Effector CD4-positive, alpha-beta T cell (primary cell): Measurements from ENCODE around the gene CCDC85C.

Source experiments
- DNase-seq: peaks from one replicate; pipeline ENCODE4 v3.0.0-alpha.2; 2020

CCDC85C gene

DNA sequence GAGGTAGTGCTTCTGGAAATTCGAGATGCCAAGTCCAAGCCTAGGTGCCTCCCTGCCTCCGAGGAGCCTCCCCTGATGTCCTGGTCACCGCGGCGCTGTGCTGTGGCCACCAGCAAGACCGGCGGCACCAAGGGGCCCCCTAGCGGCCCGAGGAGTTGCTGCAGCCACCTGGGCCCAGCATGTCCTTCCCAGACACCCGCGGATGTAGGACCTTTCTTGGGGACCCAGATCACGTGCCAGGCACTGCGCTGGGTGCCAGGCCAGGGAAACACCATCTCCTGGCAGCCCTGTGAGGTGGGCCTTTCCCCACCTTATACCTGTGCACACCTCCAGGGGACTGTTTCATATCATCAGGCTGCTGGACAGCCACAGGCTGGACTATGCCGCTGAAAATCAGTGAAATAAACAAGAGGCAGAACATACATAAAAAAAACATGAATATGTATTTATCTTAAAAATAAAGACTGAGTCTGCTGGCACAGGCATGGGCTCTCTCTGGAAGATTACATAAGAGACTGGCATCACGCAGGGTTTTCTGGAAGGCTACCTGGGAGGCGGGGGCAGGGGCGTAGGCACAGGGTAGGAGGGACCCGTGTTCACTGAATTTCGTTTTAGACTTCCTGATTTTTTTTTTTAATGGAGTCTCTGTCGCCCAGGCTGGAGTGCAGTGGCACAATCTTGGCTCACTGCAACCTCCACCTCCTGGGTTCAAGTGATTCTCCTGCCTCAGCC, 25.0 kb upstream of the CCDC85C start:
- peak; percentile 36 for DNase-seq

DNA sequence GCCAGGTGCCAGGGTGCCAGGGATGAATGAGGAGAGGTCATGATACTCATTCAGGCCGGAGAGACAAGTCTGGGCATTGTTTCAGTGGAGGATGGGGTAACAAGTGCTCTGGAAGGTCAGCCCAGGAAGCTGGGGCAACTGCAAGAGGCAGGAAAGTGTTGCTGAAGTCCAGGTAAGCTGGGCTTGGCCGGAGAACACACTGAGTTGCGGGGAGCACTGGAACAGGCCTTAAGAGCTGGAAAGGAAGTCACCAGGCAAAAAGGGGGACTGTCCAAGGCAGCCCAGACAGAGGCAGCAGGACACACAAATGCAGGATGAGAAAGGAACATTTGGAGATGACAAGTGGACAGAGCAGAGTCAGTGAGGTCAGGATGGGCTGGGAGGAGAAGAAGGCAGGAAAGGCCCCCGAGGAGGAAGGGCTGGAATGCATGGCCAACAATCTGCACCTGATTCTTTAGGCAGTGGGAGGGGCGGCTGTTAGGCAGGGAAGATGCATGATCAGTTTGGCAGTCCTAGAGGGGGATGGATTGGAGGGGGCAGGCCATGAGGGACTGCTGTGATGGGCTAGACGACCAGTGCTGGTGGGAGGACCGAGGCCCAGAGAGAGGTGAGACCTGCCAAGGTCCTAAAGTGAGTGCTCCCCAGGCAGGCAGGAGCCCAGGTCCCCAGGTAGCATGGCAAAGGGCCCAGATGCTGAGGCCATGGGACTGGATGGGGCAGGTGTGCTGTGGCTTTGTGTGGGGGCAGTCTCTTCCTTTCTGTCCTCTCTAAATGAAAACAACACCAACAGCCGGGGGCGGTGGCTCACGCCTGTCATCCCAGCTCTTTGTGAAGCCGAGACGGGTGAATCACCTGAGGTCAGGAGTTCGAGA, 23.7 kb upstream of the CCDC85C start:
- no peak for DNase-seq

DNA sequence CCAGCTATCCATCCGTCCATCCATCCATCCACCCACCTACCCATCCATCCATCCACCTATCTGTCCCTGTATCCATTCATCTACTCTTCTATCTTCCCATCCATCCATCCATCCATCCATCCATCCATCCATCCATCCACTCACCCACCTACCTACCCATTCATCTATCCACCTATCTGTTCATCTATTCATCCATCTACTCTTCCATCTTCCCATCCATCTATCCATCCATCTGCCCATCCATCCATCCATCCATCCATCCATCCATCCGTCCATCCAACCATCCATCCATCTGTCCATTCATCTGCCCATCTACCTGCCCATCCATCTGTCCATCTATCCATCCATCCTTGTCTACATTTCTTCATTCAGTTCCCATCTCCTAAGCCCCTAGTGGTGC, 23.1 kb upstream of the CCDC85C start:
- no peak for DNase-seq

DNA sequence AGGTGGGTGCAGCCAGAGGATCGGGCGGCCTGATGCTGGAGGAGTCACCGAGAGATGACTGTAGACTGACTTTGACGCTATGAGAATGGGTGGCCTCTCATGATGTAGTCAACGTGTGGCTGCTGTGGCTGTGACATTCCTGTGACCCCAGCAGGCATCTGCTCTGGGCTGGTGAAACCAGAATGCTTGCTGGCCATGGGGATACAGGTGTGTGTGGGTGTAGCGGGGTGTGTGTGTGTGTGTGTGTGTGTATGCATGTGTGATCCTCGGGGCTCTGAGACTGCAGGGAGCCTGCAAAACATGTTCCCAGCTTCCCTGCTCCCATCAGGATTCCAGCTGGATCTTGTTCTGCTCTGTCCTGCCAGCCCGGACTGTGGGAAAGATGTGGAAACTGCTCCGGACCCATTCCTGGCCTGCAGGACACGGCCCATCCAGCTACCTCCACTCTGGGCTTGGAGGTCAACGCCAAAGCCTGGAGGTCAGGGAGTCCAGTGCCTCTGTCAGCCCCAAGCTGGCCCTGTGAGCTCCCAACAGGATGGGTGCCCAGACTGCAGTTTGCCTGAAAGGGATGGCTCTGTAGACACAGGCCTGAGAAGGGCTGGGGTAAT, 22.1 kb upstream of the CCDC85C start:
- no peak for DNase-seq

DNA sequence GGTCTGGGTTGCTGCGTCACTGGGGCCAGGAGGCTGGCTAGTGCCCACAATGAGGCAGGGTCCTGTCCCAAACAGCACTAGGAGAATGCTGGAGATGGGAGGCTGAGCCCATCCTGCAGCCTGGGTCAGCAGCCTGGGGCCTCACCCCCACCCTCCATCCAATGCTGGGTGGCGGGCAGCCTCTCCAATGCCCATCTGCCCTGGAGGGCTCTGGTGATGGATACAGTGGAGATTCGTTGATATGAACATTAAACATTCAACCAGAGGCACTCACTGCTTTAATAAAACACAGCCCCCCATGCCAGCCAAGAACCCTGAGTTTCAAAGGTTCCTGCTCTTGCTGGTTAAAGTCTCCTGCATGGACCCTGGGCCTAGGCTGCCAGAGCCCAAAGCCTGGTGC, 21.5 kb upstream of the CCDC85C start:
- no peak for DNase-seq

DNA sequence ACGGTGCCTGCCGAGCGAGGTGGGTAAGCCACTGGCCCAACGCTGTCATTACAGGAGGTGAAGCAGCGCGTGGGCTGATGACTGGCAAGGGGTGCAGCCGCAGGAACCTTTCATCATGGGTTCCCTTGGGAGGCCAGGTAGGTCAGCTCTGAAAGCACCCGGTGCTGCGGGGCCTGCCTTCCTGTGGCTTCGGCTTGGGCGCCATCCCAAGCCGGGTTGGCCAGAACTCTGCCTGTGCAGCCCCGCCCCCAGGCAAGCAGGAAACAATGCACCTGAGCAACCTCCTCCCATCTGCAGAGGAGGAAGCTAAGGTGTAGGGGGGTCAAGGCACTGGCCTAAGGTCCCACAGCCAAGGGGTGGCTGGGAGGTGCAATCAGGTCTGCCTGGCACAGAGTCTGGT, 21.0 kb upstream of the CCDC85C start:
- no peak for DNase-seq

DNA sequence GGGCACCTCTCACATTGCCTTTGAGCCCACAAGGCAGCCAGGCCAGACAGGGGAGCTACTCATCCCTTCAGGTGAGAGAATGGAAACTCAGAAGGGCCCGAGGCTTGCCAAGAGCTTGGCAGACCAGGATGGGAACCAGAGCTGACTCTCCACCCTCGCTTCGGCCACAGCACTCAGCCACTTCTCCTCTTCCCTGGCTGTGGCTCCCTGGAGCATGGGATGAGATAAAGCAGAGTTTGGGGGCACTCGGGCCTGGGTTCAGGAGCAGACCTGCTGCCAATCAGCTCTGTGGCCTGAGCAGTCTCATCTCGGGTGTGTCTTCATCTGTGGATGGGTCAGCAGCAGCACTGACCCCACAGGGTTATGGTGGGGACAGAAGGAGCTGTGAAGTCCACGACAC, 20.0 kb upstream of the CCDC85C start:
- DNase-seq, result no peak

DNA sequence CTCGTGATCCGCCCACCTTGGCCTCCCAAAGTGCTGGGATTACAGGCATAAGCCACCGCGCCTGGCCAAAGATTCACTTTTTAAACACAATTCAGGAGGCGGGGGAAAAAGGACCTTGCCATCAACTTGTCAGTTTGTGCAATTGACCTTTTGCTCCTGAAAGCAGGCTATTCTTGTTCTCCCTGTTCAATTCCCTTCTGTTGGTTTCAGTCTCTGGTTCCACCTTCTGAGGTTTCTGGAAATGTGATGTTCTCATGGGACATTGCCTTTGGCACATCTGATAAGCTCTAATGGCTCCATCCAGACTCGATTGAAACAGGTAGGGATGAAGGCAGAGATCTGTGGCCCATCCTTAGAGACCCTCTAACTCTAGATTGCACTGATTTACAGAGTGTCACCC, 17.9 kb upstream of the CCDC85C start:
- DNase-seq, result no peak

DNA sequence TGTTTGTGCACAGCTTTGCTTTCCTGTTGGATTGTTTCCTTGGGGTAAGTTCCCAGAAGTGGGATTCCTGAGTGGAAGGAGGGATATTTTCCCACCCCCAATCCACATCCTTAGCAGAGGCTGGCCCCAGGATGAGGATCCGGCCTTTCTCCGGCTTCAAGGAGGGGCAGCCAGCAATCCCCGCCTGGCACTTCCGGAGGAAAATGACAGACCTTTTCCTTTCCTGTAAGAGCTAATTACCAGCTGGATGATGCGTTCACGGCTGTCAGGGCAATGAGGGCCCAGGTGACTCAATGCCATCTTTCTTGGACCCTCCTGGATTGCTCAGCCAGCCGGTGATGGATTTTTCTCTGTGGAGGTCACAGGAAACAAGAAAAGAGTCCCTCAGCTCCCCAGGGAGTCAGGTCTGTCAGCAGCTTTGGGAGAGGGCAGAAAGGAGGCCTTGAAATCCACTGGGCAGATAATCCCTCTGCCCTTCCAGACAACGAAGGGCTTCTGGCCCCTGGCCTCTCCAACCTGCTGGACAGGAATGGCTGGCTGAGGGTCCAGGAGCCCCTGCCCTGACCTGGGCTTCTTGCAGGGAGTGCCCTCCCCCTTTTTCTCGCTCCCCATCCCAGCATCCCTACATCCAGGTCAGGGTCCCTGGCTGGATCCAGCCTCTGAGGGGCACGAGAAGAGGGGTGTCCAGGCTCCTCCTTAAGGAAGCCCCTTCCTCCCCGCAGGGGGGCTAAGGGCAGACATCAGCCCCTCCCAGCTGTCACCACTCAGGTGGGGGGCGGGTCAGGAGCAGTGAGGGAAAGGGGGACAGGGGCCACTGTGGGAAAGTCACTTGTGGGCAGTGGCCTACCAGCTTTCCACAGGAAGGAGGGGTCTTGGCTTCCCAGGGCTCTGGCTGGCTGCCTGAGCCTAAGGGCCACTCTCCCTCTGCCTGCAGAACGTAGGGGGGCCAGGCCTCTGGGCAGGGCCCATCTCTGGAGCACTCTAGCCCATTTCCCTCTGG, 16.1 kb upstream of the CCDC85C start:
- DNase-seq, result no peak

DNA sequence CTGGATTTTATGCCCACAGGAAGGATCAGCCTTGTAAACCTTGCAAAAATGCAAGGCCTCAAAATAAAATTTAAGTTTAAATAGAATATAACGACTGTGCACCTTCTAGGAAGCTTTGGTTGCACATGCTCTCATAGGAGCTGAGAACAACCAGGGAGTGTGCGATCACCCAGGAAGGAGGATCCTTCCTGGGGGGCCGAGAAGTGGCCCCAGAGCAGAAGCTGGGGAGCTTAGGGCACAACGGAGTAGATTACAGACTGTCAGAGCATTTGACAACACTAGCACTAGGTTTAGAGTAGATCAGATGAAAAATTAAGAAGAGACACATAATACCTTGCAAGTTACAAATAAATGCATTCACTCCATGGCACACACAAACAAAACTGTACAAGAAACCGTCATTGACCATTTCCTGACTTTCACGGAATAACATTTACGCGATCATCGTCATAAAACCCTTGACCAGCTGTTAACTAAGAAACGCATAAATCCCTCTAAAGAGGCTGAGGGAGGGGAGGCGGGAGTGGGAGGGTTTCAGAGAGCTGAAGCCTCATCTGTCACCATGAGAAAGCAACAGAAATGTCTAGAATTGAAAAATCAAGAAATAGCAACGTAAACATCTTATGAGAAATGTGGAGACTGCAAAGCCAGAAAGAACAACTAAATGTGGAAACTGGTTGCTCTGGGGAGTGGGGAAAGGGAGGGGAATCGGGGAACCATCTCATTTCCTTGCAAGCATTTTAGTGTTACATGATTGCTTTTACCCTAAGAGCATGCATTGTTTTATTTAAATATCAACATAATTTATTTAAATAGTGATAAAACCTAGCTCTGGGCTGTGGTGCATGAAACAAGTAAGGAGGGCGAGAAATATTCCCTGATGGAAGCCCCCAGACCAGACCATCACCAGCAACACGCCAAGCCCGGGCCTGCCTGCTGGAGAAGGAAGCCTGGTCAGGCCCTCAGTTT, 13.1 kb upstream of the CCDC85C start:
- no peak for DNase-seq

DNA sequence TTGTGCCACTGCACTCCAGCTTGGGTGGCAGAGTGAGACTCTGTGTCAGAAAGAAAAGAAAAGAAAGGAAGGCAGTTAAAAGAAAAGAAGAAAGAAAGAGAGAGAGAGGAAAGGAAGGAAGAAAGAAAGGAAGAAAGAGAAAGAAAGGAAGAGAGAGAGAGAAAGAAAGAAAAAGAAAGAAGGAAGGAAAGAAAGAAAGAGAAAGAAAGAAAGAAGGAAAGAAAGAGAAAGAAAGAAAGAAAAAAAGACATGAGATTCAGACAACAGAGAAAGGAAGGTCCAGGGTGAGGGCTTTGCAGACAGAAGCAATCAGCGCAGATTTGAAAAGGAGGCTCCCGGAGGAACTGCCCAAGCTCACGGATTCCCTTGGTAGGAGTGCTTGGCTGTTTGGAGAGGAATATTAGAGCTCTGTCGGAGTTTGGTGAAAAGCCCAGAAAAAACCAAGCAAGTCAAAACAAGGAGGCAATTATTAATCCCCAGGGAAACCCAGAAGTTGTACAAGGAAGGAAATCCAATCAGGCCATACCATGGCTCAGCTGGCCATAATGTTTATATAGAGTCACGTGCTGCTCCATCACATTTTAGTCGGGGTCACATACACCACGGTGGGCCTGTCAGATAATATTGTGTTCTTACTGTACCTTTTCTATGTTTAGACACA, 11.6 kb upstream of the CCDC85C start:
- DNase-seq, result no peak

DNA sequence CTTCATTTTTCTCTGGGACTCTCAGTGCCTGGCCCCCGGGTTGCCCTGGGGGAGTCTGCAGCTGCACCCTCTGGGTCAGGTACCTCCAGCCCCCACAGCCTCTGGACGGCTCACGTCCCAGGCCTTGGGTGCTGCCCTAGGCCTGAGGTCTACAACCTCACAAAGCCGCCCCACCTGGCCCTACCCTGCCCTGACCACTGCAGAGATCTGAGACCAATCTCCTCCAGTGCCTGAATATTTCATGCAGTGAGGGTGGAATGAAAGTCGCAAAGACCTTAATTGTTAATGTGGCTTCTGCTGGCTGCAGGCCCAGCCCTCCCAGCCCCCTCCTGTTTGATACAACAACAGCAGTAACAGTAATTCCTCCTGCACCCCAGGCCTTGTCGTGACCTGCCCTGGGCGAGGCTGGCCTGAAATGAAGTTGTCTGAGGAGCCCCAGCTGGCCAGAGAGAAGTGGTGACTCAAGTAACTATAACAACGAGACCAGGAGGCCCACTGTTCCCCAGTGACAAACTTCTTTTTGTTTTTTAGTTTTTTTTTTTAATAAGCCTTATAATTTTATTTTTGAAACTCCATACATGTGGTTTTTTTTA, 8.8 kb upstream of the CCDC85C start:
- no peak for DNase-seq

DNA sequence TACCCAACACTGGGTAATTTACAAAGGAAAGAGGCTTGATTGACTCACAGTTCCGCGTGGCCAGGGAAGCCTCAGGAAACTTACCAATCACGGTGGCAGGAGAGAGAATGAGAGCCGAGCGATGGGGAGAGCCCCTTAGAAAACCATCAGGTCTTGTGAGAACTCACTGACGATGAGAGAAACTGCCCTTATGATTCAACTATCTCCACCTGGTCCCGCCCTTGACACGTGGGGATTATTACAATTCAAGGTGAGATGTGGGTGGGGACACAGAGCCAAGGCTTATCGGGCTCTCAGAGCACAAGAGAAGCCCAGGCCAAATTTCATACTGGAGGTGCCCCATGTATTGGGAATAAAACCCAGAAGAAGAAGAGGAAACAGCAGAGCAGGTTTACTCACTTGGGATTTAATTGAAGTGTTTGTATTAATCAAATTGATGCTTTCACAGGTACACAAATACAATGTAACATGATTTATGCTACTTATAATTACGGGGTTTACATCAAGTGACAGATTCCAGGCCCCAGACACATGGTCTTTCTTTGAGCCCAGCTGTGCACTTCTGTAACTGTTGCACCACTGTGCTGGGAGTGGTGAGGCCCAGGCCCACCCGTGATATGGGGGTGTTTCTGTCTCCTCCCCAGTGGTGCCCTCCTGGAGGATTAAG, 8.2 kb upstream of the CCDC85C start:
- DNase-seq, result no peak

DNA sequence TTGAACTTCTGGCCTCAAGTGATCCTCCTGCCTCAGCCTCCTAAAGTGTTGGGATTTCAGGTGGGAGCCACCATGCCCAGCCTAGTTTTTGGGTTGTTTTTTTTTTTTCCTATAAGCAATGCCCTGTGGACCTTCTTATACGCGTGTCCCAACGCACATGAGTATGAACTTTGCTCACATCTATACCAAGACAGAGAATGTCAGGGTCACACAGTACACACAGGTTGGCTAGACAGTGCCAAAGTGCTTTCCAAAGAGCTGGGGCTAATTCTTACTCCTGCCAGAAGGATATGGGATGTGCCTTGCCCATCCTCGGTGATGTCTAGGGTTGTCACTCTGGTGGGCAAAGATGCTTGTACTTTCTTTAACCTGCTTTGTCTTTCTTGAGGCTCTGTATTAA, 7.6 kb upstream of the CCDC85C start:
- DNase-seq, result no peak

DNA sequence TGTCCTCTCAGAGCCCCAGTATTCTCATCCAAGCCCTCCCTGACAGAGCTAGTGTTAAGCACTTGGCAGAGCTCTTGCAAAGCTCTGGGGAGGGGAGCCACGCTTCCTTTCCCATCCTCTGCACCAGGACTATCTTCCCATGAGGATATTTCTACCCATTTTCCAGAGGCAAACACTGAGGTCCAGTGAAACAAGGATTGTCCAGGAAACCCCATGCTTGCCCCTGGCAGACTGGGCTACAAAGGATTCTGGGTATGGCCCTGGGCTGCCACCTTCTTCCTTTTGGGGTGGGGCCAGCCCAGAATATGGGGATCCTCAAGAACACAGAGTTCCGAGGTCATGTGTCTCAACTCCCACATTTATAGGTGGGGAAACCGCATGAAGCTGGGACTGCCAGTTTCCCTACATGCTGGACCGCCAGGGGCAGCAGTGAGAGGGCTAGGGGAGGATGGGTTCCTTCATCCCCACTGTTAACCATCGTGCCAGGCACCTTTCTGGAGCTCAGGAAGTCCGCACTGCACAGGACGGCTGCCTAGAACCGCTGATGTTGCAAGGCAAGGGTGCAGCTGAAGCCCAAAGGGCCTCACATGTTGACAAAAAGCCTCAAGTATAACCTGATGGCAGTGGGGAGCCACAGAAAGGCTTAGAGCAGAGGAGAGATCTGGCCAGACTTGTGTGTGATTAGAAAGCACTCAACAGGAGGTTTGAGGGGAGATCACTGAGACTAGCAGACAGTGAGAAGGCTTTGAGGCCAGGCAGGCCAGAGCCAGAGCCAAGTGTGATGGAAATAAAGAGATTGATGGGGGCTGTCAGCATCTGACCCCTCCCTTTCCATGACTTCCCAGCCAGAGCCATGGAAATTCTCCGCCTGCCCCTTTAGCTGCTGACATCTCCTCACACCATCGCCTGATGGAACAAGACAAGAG, 5.5 kb upstream of the CCDC85C start:
- DNase-seq, result no peak

DNA sequence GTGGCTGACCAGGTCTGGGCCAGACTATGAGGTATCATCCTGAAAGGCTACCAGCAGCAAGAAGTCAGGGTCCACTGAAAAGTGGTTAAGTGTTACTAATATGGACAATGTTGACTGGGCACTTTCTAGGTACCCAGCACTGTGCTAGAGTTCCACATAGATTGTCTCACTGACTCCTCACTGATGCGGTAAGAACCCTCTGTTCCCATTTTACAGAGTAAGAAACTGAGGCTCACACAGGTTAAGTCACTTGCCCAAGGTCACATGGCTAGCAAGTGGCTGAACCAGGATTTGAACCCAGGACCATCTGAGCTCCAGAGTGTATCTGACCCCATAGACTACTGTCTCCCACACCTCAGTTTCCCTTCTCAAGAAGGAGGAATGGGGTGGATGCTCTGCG, 4.6 kb upstream of the CCDC85C start:
- no peak for DNase-seq

DNA sequence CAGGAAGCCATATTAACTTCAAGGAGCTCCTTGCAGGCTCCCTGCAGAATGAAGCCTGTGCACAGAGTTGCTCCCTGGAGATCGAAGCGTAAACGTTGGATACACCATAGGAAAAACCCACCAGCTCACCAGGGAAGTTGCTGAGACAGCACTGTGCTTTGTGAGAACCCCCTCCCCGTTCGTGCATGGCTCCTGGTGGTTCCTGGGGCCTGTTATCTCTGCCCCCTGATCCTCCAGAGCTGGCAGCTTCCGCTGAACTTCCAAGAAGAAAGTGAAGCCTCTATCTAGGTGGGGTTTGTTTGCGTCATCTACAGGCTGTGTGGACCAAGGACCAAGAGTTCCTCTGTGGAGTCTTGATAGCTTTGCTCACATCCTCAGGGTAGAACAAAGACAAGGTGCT, 2.4 kb upstream of the CCDC85C start:
- DNase-seq, result no peak

DNA sequence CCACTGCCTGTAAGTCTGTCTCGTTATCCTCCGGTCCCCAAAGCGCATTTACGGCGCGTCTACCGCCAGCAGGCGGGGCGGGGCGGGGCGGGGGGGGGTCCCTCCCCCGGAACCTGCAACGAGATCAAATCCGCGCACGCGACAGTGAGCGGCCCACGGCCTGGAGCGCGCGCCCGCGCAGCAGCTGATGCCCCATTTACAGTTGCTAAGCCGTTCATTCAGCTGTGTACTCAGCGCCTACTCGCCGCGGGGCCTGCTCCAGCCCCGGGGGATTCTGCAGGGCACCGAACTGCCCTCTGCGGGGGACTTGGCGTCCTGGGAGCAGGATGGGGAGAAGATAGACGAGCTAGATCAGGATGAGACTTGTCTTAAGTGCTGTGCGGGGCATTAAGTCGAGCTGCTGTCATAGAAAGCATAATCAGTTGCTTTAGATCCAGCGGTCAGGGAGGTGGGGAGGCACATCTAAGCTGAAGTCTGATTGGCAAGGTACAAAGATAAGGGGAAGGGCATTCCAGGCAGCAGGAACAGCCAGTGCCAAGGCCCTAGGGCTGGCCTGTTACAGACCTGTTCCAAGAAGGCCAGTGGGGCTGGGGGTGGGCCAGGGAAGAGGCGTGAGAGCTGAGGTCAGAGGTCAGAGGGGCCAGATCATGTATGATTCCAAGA, 1.4 kb upstream of the CCDC85C start:
- peak; percentile 74 for DNase-seq
